NCI-H524 (cell line): ENCODE measurements around the gene RGS6.

Experiments
- DNase-seq, 2 experiments: peaks; one replicate each; lab custom pipeline; 2025; lab: John Stamatoyannopoulos, UW

RGS6 gene

DNA sequence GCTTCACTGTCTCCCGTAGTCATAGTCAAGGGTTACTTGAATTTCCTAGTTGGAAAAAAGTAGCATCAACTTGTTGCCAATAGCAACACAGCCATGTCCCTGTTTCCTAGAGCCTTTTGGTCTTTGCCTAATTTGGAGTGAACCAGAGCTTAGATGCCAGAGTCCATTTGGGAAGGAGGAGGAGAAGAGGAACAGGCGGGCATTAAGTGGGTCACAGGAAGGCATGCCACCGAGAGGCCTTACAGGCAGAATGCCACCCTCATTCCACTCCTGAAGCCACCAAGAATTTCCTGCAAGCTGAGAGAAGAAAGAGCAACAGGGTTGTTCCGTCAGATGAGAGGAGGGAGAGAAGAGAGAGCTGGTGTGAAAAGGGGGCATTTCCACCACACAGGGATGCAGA lies 622.2 kb downstream of the RGS6 start:
- DNase-seq, result no peak

DNA sequence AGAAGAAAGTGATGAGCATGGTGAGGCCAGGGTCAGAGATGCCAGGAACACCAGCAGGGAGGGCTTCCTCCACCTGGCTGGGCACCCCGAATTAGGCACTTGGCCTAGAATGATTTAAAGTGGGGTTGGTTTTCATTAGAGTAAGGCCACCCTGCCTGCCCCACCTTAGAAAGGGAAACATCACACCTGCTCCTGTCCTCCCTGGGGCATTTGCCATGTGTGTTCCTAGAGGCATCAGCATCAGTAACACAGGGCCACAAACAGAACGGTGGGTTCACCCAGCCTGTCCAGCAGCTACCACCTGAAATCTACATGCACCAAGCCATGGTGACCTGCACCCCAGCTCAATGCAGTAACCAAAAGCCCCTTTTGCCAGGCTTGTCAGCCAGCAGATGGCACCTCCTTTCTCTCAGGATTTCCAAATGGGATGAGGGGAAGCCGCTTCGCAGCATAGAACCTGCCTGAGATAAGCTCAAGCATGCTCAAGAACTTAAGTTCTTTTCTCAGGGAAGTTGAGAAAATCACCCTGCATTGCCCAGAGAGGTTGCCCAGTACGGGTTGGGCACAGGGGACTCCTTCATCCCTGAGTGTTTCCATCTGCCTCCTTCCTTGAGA lies 622.9 kb downstream of the RGS6 start:
- DNase-seq, result peak; percentile 12 to 63

DNA sequence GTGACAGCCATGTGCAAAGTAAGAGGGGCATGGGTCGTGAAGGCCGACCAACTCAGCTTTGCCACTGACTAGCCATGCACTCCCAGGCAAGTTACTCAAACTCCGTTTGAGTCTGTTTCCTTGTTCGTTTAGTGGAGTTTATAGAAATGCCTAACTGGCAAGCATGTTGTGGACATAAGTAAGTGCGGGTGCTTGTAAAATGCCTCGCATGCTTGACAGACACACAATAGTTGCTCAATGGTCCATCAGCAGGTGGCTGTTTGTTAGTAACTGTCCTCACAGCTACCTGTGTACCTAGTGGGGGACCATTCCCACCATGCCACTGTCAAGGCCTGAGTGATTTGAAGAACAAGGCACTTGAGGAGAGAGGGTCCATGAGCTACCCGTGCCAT lies 623.4 kb downstream of the RGS6 start:
- no peak for DNase-seq

DNA sequence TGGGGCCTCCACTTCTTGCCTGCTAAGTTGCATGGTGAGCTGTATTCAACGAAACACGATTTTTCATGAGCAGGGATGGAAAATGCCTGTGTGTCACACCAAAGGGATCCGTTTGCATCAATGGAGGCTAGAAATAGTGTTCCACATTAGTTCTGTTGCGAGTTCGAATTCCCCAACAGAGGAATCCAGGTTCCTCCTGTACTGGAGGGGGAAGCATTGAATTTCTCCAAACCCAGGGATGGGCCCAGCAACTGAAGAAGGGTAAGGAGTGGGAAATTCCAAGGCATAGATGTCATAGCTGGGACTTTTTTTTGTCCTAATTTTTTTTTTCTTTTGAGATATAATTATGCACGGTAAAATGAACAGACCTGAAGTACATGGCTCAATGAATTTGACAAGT lies 625.4 kb downstream of the RGS6 start:
- DNase-seq, result no peak

DNA sequence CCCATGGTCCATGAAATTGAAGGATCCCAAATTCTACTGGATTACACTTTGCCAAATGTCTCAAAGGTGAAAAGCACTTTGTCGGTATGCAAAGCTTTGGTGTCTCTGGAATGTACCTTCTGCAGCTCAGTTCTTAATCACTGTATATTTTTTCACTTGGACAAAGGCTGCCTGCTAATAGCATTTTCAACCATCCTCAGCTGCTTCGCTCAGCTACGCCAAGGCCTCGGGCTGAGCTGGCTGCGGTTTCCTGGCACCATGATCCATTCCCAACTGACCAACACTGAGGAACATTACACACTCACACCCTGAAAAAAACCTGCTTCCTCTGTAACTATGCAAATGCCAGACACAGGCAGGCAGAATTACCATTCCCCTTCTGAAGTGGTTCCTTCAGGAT lies 626.5 kb downstream of the RGS6 start:
- no peak for DNase-seq

DNA sequence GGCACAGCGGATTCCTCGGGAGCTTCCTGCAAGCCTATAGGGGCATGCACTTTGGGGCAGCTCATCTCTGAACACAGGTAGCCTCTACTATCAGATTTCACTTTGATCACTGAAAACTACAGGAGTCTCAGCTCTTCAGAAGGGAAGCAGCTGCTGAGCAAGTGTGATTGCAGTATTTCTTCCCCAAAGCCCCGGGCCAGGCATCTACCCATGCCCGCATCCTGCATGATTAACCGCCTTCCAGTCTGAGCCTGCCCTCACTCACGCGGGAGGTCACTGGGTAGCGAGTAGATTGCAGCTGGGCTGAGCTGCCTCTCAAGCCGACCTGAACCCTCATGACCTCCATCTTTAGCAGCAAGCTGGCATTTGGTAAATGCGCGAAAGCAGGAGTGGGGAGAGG lies 627.0 kb downstream of the RGS6 start:
- peak; percentile 13 to 44 for DNase-seq

DNA sequence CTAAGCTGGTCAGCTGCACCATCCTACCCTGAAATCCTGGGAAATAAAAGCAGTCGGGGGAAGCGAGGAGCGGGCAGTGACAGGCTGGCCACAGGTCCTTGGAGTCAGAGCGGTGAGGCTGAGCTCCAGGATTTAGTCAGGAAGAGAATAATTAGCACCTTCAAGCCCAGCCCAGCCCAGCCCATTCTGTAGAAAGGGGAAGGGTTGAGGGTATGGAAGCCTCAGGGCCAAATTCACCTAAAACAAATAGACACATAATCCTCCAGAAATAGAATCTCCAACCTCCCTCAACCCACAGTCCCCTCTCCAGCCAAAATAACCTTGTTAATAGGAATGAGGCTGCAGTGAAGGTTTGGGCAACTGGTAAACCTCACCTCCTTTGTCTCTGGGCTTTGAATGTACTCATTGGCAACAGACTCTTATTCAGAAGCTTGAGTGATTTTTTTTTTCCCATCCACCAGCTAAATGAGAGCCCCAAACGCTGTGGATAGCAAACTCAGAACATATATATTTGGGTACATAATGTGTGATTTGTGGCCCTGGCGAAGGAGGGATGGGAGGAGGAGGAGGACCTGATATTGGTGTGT lies 627.5 kb downstream of the RGS6 start:
- DNase-seq, result no peak

DNA sequence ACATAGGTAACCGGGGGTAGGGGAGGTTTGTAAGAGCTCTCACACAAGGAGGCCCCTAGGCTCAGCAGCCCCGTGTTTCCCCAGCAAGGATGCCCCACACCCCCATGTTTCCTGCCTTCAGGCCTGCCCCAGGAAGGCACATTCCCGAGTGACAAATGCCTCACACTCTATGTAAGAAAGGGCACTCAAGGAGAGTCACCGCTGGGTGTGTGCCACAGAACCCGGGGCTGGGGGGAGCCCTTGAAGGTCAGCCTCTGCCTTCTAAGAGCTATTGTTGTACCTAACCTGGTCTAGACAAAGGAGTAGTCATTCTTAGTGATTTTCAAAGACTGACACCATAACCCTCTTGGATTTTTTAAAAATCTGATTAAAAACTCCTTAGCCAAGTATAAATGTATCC lies 628.1 kb downstream of the RGS6 start:
- DNase-seq, result no peak

DNA sequence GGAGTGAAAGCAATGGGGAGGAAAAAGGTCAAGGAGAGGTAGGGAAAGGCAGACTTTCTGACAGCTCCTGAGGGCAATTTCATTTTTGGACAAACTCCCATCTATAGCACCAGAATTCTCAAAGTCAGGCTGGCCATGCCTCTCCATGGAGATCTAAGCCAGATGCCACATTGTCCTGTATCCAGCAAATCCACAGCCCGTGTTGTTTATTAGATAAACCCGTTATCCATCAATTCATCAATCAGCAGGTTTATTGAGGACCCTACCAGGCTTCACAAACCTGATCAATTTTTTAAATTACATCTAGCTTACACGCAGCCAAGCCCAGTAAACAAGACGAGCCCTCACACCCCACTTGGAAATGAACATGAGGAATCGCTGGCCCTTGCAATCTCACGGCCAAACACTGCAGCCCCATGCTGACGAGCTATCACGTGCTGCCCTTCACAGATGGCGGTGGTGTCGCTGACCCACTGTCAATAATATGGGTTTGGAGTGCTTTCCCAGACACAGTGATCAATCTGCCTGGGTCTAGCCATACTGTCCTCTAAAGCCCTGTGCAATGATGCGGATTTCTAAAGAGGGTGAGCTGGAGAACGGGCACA lies 628.8 kb downstream of the RGS6 start:
- DNase-seq, result no peak

DNA sequence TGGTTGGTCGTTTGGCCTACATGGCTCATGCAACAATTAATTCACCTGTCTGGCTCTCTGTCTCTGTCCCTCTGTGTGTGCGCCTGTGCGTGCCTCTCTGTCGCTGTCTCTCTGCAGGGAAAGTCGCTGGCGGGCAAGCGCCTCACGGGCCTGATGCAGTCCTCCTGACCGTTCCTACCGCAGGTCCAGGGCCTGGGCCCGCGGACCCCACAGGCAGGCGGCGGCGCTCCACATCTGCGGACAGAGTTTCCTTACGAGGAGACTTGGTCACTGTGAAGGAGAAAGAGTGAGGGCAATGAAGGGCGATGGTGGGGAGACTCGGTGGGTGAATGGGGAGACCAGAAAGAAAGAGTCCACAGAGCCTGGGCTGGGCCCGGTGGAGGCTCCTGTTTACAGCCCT lies 630.1 kb downstream of the RGS6 start:
- no peak for DNase-seq

DNA sequence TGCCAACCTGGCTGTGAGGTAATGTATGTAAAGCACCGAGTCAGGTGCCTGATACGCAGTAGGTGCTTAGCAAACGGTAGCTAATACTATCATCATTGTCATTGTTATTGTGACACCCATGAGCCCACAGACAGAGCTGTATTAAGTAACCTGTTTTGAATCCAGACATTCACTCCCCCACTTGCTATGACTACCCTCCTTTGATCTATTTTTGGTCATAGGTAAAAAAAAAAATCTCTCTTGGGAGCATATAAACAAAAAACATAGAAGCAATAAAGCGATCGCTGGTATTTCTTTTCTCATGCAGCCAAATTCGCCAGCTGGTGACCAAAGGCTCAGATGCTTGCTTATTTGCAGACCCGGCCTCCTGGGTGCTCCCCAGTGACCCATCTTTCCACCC lies 631.4 kb downstream of the RGS6 start:
- DNase-seq, result no peak

DNA sequence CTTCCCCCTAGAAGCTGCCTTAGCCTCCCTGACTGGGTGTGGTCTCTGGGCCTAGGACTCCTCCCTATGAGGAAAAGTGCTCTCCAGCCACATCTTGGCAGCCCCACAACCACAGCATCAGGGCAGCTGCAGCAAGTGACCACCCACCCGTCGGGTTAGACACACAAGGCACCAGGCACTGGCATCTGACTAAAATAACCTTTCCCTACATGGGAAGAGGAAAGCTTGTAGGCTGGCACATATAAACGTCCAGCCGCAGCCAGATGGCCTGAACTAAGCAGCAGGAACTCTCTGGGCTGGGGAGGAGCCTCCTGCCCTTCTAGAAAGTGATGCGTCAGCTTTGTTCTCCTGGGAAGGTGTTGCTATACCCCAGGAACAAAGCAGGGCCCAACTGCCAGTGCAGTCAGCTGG lies 632.9 kb downstream of the RGS6 start:
- peak in 1 of 2 experiments; percentile 43 for DNase-seq

DNA sequence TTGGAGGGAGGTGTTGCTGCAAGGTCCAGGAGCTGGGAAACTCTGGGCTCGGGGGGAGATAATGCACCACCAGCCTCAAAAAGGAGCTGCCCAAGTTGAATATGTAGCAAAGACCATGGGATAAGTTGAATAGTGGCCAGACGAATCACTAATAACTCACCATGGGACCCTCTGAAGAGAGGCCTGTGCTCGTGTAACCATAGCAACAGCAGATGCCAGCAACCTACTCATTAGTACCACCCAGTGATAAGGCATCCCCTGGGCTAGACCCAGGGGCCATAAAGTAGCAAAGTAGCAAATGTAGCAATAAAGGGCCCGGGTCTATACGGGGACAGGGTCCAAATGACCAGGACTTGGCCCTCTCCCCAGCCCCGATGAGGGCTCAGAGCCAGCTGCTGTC lies 633.7 kb downstream of the RGS6 start:
- DNase-seq, result peak in 1 of 2 experiments; percentile 44

DNA sequence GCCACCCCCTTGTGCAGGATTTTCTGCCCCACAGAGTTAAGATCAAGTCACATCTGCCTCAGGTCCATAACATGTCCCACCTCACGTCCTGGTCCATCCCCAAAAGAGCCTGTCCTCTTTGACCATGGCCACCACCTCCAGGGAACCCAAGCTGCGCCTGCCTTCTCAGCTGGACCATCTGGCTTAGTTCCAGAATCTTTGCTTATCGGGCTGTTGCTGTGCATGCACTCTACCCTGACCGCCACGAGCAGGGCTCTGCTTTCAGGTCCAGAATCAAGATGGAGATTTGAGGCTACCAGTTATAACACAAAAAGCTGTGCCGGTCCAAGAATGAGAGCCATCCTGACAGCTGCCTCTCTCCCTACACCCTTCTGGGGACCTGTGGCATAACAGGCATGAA lies 635.0 kb downstream of the RGS6 start:
- DNase-seq, result peak in 1 of 2 experiments; percentile 31

DNA sequence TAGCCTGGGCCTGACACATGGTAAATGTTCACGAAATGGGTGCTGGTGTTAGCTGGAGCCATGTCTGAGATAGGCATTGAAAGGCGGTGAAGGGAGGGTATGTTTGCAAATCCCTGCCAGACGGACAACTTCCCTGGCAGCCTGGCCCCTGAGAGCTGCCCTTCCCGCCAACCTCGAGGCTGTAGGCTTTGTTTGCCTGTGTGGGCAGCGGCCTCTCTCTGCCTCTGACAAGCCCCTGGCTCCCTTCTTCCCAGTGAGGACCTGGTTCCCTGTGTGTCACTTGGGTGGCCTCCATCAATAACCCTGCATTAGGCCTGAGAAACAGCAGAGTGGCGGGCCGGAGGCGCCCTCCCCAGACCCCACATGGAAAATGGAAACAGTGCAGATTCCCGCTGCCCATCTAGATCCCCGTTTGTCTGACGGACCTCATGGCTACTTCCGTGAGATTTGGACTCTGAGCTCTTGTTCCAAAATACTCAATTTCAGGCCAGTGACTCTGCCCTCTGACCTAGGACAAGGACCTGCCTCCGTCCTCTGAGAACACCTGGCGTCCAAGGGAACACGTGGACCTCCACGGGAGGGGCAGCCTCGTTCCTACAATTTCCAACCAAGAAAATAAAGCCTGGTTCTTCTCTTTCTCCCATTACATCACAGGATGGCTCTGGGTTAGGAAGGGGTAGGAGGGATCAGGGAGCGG lies 636.2 kb downstream of the RGS6 start:
- no peak for DNase-seq

DNA sequence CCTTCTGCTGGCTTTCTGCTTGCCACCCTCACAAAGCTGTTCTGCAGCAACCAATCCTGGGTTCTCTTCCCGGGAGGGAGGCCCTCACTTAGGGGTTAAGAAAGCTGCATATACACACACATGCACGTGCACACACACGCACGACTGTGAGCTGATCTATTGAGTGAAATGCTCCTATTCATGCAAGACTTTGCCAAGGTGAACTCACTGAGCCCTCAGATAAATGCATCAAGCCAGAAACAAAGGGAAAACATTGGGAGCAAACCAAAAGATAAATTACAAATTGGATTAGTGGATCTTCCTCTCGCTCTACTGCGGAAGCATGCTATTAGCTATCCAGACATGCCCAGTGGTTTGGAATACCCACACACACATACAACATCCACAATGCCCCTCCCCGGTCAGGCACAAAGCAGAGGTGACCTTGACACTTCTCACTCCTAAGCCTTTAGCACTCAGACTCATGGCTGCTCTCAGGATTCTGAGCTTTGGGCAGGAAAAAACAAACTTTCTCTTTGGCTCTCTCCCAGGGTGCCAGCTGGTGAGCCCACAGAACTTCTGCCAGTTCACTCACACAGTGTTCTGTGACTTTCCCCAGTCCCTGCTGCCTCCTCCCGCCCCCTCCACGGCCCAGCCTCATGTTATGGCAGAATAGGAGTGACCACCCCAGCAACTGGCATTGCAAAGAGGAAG lies 641.6 kb downstream of the RGS6 start:
- peak in 1 of 2 experiments; percentile 41 for DNase-seq

DNA sequence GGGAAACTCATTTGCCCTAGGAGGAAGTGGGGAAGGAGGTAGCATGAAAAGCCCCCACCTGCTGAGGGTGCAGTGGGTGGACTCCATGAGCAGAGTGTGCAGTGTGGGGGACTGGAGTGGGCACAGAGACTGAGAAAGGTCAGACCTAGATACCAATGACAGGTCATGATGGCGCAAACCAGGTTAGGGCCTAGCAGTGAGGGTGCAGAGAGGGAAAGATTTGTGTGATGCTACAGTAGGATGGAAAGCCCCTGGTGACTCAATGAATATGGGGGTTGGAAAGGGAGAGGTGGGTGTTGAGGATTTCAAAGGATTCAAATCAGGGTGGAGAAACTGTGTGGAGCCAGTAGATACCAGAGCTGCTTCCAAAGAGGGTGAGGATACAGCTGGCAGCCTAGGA lies 642.5 kb downstream of the RGS6 start:
- DNase-seq, result no peak

DNA sequence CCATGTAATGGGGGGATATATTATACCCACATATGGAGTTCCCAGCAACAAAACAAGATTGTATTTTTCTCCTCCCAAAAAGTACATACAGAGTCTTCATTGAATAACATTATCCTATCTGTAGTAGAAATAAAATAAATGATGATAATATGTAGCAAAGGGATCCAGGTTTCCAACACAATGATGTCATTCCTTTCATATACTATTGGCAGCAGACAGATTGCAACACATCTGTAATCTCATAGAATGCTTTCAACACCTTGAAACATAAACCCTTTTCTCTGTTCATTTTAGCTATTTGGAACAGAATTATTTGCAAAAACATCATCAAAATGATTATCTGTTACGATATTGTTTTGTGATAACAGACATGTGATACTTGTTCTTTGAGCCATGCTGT lies 644.0 kb downstream of the RGS6 start:
- DNase-seq, result no peak

DNA sequence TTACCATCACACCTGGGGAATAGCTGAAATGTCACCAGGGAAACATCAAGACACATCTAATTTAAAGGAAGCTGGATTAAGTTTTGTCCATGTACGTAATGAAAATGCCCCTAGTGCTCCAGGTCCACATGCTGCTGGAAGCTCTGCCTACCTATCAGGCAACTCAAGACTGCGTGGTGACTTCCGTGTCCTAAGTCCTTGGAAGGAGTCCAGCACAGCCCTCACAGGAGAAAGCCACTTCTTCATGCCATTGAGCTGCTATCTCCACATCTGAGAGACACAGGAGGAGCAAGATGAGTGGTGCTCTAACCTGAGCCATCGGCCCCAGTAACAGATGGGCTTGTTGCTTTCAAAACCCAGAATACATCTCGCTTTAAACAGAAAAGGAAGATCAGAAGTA lies 645.3 kb downstream of the RGS6 start:
- DNase-seq, result peak in 1 of 2 experiments; percentile 37

DNA sequence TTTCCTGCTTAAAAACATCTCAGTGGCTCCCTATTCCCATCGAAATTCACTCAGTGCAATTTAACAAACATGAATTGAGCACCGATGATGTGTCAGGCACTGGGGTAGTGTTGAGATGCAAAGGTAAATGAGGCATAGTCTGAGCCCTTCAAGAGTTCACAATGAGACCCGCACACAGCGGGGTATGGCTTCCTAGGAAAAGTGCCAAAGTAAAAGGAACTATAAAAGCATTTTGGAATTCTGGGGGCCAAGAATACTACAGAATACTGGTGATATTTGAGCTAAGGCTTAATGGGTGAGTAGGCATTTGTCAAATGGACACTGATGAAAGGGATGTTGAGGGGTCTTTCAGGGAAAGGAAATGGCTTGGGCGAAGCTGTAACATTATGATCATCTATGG lies 646.3 kb downstream of the RGS6 start:
- no peak for DNase-seq

DNA sequence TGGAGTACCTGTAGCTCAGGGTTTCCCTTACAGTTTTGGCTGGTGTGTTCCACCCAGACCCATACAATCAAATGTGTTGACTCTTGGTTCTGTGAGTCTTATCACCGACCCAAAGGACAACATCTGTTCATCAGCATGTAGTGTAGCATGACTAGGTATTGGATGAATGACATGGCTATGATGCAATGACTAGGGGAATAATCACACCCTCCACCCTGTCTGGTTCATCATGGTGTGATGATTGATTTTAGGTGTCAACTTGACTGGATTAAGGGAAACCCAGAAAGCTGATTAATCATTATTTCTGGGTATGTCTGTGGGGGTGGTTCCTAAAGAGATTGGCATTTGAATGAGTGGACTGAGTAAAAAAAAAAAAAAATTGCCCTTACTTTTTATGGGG lies 650.4 kb downstream of the RGS6 start:
- no peak for DNase-seq
